Adrenal gland (tissue), 12 donors: ENCODE results near the gene IRAK3. TPM values are rescaled to one million over a fixed set of nuclear protein-coding genes. Genes with fewer than 3 reads are reported as not detected.
"Not testable (repeated sequence)": the region's sequence is repeated elsewhere in the genome, so short reads cannot be mapped to it uniquely, and the experiment has no call there.

Experiments used
- DNase-seq, 7 donors: peaks; one replicate each; pipeline ENCODE4 v3.0.0-alpha.2; 2019 to 2020
- H3K27ac ChIP-seq, 5 donors: fragments of 200-600 bp; sonication (generic) in 4 of 5; 1 replicate in 3 of 5; 2 replicates in 2 of 5; pipeline versions ENCODE4 v1.5.1 to v1.8.0; 2016 to 2020; ENCODE audit warnings: mild to moderate bottlenecking in 1 of 5
- H3K27me3 ChIP-seq: fragments of 200-600 bp; 2 replicates; pipeline ENCODE4 v1.8.0; 2021
- H3K36me3 ChIP-seq, 2 donors: fragments of 200-600 bp; replicated peaks in 1 of 2; 1 replicate in 1 of 2; 2 replicates in 1 of 2; pipeline versions ENCODE4 v1.5.1 to v1.8.0; 2018 to 2022
- H3K4me1 ChIP-seq, 2 donors: fragments of 200-600 bp; replicated peaks in 1 of 2; 1 replicate in 1 of 2; 2 replicates in 1 of 2; pipeline versions ENCODE4 v1.5.1 to v1.8.0; 2018 to 2021
- H3K4me3 ChIP-seq, 4 donors: fragments of 200-600 bp; sonication (generic) in 3 of 4; one replicate each; pipeline ENCODE4 v1.5.1; 2016 to 2018
- H3K9me3 ChIP-seq, 3 donors: fragments of 200-600 bp; sonication (generic) in 1 of 3; replicated peaks in 1 of 3; 1 replicate in 2 of 3; 2 replicates in 1 of 3; pipeline versions ENCODE4 v1.5.1 to v1.8.0; 2016 to 2021
- POLR2A ChIP-seq, 2 donors: fragments of 450-650 bp; IDR thresholded peaks; one replicate each; pipeline ENCODE4 v1.6.1; 2017; ENCODE audit warnings: antibody characterized with exemption in 2 of 2, mild to moderate bottlenecking in 2 of 2, moderate library complexity in 1 of 2
- WGBS, 4 donors: extraction: QIAGEN DNeasy Blood & Tissue Kit in 2 of 4; methylation state at CpG; one replicate each; pipeline versions ENCODE4 v1.1.5 to v1.1.7; 2013 to 2017; 5-methylcytosine and 5-hydroxymethylcytosine counted together
- intact Hi-C, 2 donors: fragments of 100-400 bp; cut with DNase I; formaldehyde crosslinking; loops; one replicate each; pipeline versions ENCODE4 v1.14.1 to v1.15.0; 2022 to 2023
- polyA plus RNA-seq, 3 donors: library from polyadenylated mRNA; stranded (reverse); fragments of 200-250 nt in 2 of 3; fragments of 350-450 nt in 1 of 3; fragmentation: Illumina TruSeq in 1 of 3; extraction: RNeasy Lipid Tissue Mini Kit (QIAGEN cat#74804) in 1 of 3; gene quantifications; one replicate each; pipeline ENCODE4 v1.2.3, GENCODE V29; 2013 to 2014
- total RNA-seq, 9 donors: library from RNA; depleted of rRNA in 4 of 9; stranded (reverse); fragments of >200 nt in 4 of 9; fragments of 120-200 nt in 1 of 9; fragmentation: NEBNext Ultra II Directional in 1 of 9; extraction: Animal tissue kit (Norgen Biotek cat#: 25700) in 1 of 9; gene quantifications; one replicate each; pipeline versions ENCODE4 v1.1.0 to v1.2.4, GENCODE V29; 2013 to 2023
- TF ChIP-seq, protein P1 (sequence below), 6 experiments: fragments of 450-650 bp in 4 of 6; fragments of 200-600 bp in 2 of 6; sonication (generic) in 1 of 6; IDR thresholded peaks; 1 replicate in 5 of 6; 2 replicates in 1 of 6; pipeline versions ENCODE4 v1.5.1 to v1.8.0; 2016 to 2021; ENCODE audit warnings: antibody characterized with exemption in 6 of 6, mild to moderate bottlenecking in 2 of 6, moderate library complexity in 1 of 6
- donor health status: healthy with polysubstance abuse.
- donor health status: Bipolar disorder and iron deficiency.
- donor health status: DM: yes; HTN: yes; CAD: no.
- donor health status: DM: no; HTN: no; CAD: no.
- donor health status: DM: no; HTN: no; CAD: no.
- donor health status: DM: yes; HTN: yes; CAD: no.

The IRAK3 gene
- total and polyA plus RNA-seq, 12 donors = 3.3 to 29.0 (median 8.3) TPM

- Histone ChIP-seq H3K27me3 (no peaks in the 10 kb centered on the region), H3K4me3 (no peak overlapping the region), H3K36me3 (no peaks in the 10 kb centered on the region), H3K27ac (no peak overlapping the region), H3K9me3 (no peaks in the 10 kb centered on the region), H3K4me1 (peaks cover 0 to 5% of the 10 kb centered on the region in 2 donors)
- TF ChIP-seq, protein P1, sequence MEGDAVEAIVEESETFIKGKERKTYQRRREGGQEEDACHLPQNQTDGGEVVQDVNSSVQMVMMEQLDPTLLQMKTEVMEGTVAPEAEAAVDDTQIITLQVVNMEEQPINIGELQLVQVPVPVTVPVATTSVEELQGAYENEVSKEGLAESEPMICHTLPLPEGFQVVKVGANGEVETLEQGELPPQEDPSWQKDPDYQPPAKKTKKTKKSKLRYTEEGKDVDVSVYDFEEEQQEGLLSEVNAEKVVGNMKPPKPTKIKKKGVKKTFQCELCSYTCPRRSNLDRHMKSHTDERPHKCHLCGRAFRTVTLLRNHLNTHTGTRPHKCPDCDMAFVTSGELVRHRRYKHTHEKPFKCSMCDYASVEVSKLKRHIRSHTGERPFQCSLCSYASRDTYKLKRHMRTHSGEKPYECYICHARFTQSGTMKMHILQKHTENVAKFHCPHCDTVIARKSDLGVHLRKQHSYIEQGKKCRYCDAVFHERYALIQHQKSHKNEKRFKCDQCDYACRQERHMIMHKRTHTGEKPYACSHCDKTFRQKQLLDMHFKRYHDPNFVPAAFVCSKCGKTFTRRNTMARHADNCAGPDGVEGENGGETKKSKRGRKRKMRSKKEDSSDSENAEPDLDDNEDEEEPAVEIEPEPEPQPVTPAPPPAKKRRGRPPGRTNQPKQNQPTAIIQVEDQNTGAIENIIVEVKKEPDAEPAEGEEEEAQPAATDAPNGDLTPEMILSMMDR (IDR thresholded peaks at IDR 0.05) = no peak
- no peak for TF ChIP-seq POLR2A (IDR thresholded peaks at IDR 0.05)
- WGBS, 4 donors = 64 to 70% (median 68%) methylated on average over 4 of the region's 4 CpGs
- intact Hi-C loops = no loop called here
- no peak for DNase-seq
Observed at GRCh38 chr12:66297080-66297479, 108.1 kb downstream of the IRAK3 start.

DNA sequence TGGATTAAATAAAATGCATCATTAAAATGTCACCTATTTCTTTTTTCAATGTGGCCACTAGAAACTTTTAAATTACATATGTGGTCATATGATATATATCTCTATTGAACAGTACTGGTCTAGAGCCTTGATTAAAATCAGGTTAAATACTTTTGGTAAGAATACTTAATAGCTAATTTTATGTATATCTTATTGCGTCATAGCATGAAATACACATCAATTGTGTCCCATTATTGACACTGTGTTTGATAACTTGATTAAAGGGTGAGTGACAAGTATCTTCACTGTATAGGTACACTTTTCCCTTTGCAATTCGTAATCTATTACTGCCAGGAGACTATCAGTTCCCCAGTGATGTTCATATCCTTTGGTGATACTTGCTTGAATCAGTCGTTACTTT lies 108.9 kb downstream of the IRAK3 start:
- TF ChIP-seq, protein P1 (IDR thresholded peaks at IDR 0.05) = no peak
- TF ChIP-seq POLR2A (IDR thresholded peaks at IDR 0.05) = no peak
- no peaks in the 10 kb centered on the region for H3K9me3 ChIP-seq
- DNase-seq = no peak
- no peaks in the 10 kb centered on the region for H3K36me3 ChIP-seq
- no peaks in the 10 kb centered on the region for H3K27me3 ChIP-seq
- intact Hi-C loops = no loop called here
- no peak overlapping the region for H3K27ac ChIP-seq
- no peak overlapping the region for H3K4me3 ChIP-seq
- WGBS, 4 donors = 67 to 87% (median 78%) methylated on average over 3 of the region's 3 CpGs
- H3K4me1 ChIP-seq = peaks cover 0 to 5% of the 10 kb centered on the region in 2 donors

DNA sequence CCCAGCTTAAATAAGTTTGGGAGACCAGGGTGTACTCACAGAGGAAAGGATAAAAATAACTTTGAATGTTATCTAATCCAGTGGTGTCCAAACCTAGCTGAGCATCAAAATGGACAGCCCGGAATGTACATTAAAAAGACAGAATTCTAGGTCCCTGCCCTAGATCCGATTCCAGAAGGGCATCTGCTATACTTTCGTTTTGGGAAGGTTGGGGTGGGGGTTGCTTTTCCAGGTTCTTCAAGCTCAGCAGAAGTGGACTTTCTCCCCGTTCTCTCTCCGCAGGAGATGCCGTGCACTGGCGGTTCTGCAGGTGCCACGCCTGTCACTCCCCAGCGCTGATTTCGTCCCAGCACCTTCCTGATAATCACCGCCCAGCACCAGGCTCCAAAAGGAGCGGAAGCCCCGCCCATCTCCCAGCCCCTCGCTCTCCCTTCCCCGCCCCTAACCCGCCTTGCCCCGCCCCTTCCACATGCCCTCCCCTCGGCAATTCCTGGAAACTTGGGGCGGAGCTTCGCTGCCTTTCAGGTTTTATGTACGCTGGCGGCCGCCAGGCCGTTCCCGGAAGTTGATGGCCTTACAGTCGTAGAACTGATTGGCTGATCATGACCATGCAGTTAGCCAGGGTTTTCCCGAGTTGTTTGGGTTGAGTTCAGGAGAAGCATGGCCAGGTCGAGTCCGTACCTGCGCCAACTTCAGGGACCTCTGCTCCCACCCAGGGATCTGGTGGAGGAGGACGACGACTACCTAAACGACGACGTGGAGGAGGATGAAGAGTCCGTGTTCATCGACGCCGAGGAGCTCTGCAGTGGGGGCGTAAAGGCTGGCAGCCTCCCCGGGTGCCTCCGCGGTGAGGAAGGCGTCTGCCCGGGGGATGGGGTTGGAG lies 113.2 kb downstream of the IRAK3 start, which contains the start of gene HELB:
Gene HELB (plus strand): TSS at position 550 of the 883 bp plus-strand sequence. CDS start 111 bp downstream, at position 661.
- intact Hi-C loops = no loop called here
- no peaks in the 10 kb centered on the region for H3K27me3 ChIP-seq
- peak within 1 kb of the TSS in 3 of 5 donors; percentile 34 to 72 (median 70) for H3K27ac ChIP-seq
- TF ChIP-seq POLR2A (IDR thresholded peaks at IDR 0.05) = peak in 1 of 2 donors; percentile 51
- TF ChIP-seq, protein P1 (IDR thresholded peaks at IDR 0.05) = peak in 2 of 6 experiments; percentile 7 to 9
- H3K9me3 ChIP-seq = no peaks in the 10 kb centered on the region
- 0 to 1% (median 1%) methylated on average over 31 to 45 of the region's 45 CpGs for WGBS, 4 donors
- H3K4me3 ChIP-seq = peak within 1 kb of the TSS; percentile 26 to 71 (median 52)
- DNase-seq = peak; percentile 96 to 99 (median 98)
- H3K4me1 ChIP-seq = peaks cover 0 to 12% of the 10 kb centered on the region in 2 donors
- peaks cover 0 to 4% of the 10 kb centered on the region in 2 donors for H3K36me3 ChIP-seq

DNA sequence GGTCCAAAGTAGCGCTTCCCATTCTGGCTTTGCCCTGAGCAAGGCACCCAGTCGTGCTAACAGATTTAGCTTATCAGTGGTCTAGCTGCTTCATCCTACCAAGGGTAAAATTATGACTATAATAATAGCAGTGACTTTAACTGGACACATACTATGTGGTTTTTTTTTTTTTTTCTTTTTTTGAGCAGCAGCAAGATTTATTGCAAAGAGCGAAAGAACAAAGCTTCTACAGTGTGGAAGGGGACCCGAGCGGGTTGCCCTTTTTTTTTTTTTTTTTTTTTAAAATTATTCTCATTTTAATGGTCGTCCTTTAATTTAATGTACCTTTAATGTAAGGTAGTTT lies 113.8 kb downstream of the IRAK3 start:
- TF ChIP-seq POLR2A (IDR thresholded peaks at IDR 0.05) = no peak
- TF ChIP-seq, protein P1 (IDR thresholded peaks at IDR 0.05) = peak in 1 of 6 experiments; percentile 7
- Histone ChIP-seq H3K27me3 (no peaks in the 10 kb centered on the region), H3K4me1 (peaks cover 0 to 12% of the 10 kb centered on the region in 2 donors), H3K9me3 (no peaks in the 10 kb centered on the region), H3K36me3 (peaks cover 0 to 4% of the 10 kb centered on the region in 2 donors), H3K27ac (peak overlapping the region in 3 of 5 donors; percentile 34 to 72 (median 70)), H3K4me3 (peak overlapping the region; percentile 26 to 71 (median 52))
- intact Hi-C loops = no loop called here
- no peak for DNase-seq
- WGBS, 4 donors = 12 to 17% (median 13%) methylated on average over 6 of the region's 6 CpGs

DNA sequence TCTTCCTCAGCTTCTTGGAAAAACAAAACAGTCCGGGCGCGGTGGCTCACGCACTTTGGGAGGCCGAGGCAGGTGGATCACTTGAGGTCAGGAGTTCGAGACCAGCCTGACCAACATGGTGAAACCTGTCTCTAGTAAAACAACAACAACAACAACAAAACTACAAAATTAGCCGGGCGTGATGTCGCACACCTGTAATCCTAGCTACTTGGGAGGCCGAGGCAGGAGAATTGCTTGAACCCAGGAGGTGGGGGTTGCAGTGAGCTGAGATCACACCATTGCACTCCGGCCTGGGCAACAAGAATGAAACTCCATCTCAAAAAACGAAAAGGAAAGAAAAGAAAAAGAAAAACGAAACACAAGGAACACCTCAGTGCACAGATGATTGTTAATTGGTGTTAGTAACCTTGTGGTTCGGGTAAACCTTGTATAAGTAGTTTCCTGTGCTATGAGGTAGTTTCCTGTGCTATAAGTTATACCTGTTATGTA lies 114.3 kb downstream of the IRAK3 start:
- DNase-seq, H3K27ac ChIP-seq, H3K27me3 ChIP-seq, H3K9me3 ChIP-seq, H3K4me3 ChIP-seq, H3K36me3 ChIP-seq, intact Hi-C loops: not testable (repeated sequence)
- 78 to 84% (median 82%) methylated on average over 14 of the region's 14 CpGs for WGBS, 4 donors
- H3K4me1 ChIP-seq = peaks cover 0 to 12% of the 10 kb centered on the region in 2 donors
